ENCODE measurements around the gene PIGU. TPM values are rescaled to one million over a fixed set of nuclear protein-coding genes. Genes with fewer than 3 reads are reported as not detected.
A peak's percentile ranks its signal among the peaks of the same experiment; 100 is the strongest.

The PIGU gene
- total and polyA plus RNA-seq, 2 of the 13 experiments (the other 11 are each of a cell fraction or from before 2014, with no cell fraction given): 45.5 to 231 TPM

- peak; percentile 49; the same call in 1 of the 2 replicates for TF ChIP-seq HNF1B (CRISPR knock-in tag; IDR thresholded peaks at IDR 0.05)
- TF ChIP-seq RFX1 (IDR thresholded peaks at IDR 0.05): no peak
- no peak for TF ChIP-seq MED8 (CRISPR knock-in tag; IDR thresholded peaks at IDR 0.05; ENCODE audit: insufficient replicate concordance)
- no peak for TF ChIP-seq REPIN1 (CRISPR knock-in tag; IDR thresholded peaks at IDR 0.05; ENCODE audit: borderline replicate concordance, low read depth)
- 0 out of 2 replicates have a peak, but pooled peaks have one; percentile 4 for TF ChIP-seq ZFP1 (CRISPR knock-in tag; IDR thresholded peaks at IDR 0.05)
- TF ChIP-seq ZNF674 (CRISPR knock-in tag; IDR thresholded peaks at IDR 0.05; ENCODE audit: low read depth): no peak
- TF ChIP-seq JUND (CRISPR knock-in tag; IDR thresholded peaks at IDR 0.05): peak; percentile 15; the same call in 1 of the 2 replicates
- TF ChIP-seq NR2F1 (CRISPR knock-in tag; IDR thresholded peaks at IDR 0.05): peak in 1 of 2 experiments; percentile 50; a peak in 1 of 4 replicates
- TF ChIP-seq SRSF4 (IDR thresholded peaks at IDR 0.05; ENCODE audit: low read depth, low read length, poor library complexity, severe bottlenecking): no peak
- no peak for TF ChIP-seq ZNF124 (CRISPR knock-in tag; IDR thresholded peaks at IDR 0.05)
- TF ChIP-seq CTCF (CRISPR knock-in tag; IDR thresholded peaks at IDR 0.05): peak; percentile 70
- 0 out of 2 replicates have a peak, but pooled peaks have one; percentile 7 for TF ChIP-seq MIER3 (CRISPR knock-in tag; IDR thresholded peaks at IDR 0.05; ENCODE audit: borderline replicate concordance)
- no peak; the same call in 1 of the 2 replicates for TF ChIP-seq ZNF788 (CRISPR knock-in tag; IDR thresholded peaks at IDR 0.05; ENCODE audit: borderline replicate concordance)
- TF ChIP-seq ZFP91 (CRISPR knock-in tag; IDR thresholded peaks at IDR 0.05; ENCODE audit: borderline replicate concordance): no peak
- TF ChIP-seq CBX5 (CRISPR knock-in tag; IDR thresholded peaks at IDR 0.05; ENCODE audit: borderline replicate concordance): no peak
- no peak for TF ChIP-seq MLXIP (CRISPR knock-in tag; IDR thresholded peaks at IDR 0.05; ENCODE audit: borderline replicate concordance)
- TF ChIP-seq SNAI1 (CRISPR knock-in tag; IDR thresholded peaks at IDR 0.05; ENCODE audit: borderline replicate concordance): 0 out of 2 replicates have a peak, but pooled peaks have one; percentile 4
- TF ChIP-seq ARHGAP35 (CRISPR knock-in tag; IDR thresholded peaks at IDR 0.05; ENCODE audit: borderline replicate concordance): 0 out of 2 replicates have a peak, but pooled peaks have one; percentile 68
- TF ChIP-seq ZNF12 (CRISPR knock-in tag; IDR thresholded peaks at IDR 0.05): no peak
- TF ChIP-seq KMT2B (CRISPR knock-in tag; IDR thresholded peaks at IDR 0.05): no peak
Measured at GRCh38 chr20:34705397-34706301, 28.8 kb upstream of the PIGU start (continued).
